Measurements from ENCODE around the gene ARHGEF39. TPM values are rescaled to one million over a fixed set of nuclear protein-coding genes. Genes with fewer than 3 reads are reported as not detected.

Gene ARHGEF39
- total and polyA plus RNA-seq, 10 of the 15 experiments (the other 5 are each of a cell fraction or from before 2014, with no cell fraction given) = 2.0 to 28.9 (median 13.2) TPM

DNA sequence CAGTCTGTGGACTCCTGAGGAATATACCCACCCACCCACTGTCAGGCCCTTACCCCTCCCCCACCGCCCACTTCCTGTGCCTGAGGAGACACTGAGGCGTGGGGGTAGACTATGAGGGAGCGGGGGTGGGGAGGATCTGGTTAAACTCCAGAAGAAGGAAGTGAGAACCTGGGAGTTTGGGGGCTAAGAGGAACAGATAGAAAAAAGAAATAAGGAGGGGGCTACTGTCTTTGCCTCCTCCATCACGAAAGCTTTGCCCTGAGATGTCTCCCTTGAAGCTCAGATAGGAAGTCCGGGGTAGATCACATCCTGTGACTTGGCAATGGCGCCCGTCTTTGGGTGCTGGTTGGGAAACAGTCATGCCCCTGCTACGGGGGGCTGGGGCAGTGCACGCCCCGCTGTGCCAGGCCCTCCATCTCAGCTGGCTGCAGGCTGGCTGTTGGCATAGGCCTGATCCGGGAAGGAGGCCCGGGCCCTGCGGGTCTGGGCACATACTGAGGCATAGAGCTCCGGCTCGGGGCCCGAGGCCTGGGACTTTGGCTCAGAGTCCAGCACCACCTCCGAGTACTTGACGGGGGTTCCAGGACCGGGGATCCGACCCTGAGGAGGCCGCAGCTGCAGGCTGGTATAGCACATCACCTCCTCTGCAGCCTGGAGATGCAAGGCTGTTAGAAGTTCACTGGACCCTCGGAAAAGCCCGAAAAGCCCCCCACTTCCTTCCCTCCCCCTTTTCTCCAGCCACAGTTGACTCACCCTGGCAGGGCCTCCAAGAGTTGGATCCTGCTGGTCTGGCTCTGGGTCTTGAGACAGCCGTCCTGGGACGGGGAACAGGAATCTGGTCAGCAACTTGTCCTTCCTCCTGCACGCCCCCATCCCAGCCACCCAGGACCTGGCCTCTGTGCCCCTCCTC is 15.3 kb downstream of the ARHGEF39 start (continued):
- no peak; the same call in 1 of the 2 replicates for TF ChIP-seq MLLT1 (IDR thresholded peaks at IDR 0.05)
- no peak for TF ChIP-seq HSF1 (IDR thresholded peaks at IDR 0.05; ENCODE audit: low read depth, low read length)
- TF ChIP-seq ZZZ3 (IDR thresholded peaks at IDR 0.05; ENCODE audit: control insufficient read depth, insufficient read length, low read depth) = no peak
- TF ChIP-seq RCOR1 (conservative IDR thresholded peaks at IDR 0.05; ENCODE audit: low read depth, low read length) = no peak
- TF ChIP-seq ATF7 (IDR thresholded peaks at IDR 0.05; ENCODE audit: low read depth) = no peak
- TF ChIP-seq TCF3 (IDR thresholded peaks at IDR 0.05; ENCODE audit: borderline replicate concordance, insufficient read depth, low read depth, low read length) = no peak
- TF ChIP-seq ZNF274 (IDR thresholded peaks at IDR 0.05; ENCODE audit: insufficient read depth, insufficient read length) = no peak
- no peak for TF ChIP-seq HDAC2 (IDR thresholded peaks at IDR 0.05)
- no peak for TF ChIP-seq RELA (IDR thresholded peaks at IDR 0.05; ENCODE audit: borderline replicate concordance, partially characterized antibody)
- peak in 1 of 2 experiments; percentile 94; a peak in 2 of 3 replicates for TF ChIP-seq EGR1 (IDR thresholded peaks at IDR 0.05; ENCODE audit: borderline replicate concordance in 1 of 2, low read depth in 2 of 2, low read length in 2 of 2)
- TF ChIP-seq, protein P1, sequence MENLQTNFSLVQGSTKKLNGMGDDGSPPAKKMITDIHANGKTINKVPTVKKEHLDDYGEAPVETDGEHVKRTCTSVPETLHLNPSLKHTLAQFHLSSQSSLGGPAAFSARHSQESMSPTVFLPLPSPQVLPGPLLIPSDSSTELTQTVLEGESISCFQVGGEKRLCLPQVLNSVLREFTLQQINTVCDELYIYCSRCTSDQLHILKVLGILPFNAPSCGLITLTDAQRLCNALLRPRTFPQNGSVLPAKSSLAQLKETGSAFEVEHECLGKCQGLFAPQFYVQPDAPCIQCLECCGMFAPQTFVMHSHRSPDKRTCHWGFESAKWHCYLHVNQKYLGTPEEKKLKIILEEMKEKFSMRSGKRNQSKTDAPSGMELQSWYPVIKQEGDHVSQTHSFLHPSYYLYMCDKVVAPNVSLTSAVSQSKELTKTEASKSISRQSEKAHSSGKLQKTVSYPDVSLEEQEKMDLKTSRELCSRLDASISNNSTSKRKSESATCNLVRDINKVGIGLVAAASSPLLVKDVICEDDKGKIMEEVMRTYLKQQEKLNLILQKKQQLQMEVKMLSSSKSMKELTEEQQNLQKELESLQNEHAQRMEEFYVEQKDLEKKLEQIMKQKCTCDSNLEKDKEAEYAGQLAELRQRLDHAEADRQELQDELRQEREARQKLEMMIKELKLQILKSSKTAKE (IDR thresholded peaks at IDR 0.05; ENCODE audit: low read depth, poor library complexity, severe bottlenecking) = peak; percentile 23
- no peak for TF ChIP-seq ASH2L (IDR thresholded peaks at IDR 0.05; ENCODE audit: borderline replicate concordance, low read depth)
- TF ChIP-seq DPF2 (IDR thresholded peaks at IDR 0.05) = peak; percentile 38; the same call in 1 of the 2 replicates
- TF ChIP-seq SRF (IDR thresholded peaks at IDR 0.05; ENCODE audit: low read depth in 2 of 2, low read length in 2 of 2) = no peak
- TF ChIP-seq PAX5 (IDR thresholded peaks at IDR 0.05; ENCODE audit: borderline replicate concordance, low read depth, low read length) = no peak
- TF ChIP-seq KDM1A (IDR thresholded peaks at IDR 0.05; ENCODE audit: borderline replicate concordance) = no peak
- no peak for TF ChIP-seq FOXK2 (IDR thresholded peaks at IDR 0.05)
- no peak for TF ChIP-seq POLR2AphosphoS2 (IDR thresholded peaks at IDR 0.05; ENCODE audit: low read depth, low read length)
- no peak for TF ChIP-seq SREBF1 (IDR thresholded peaks at IDR 0.05; ENCODE audit: low read length)
- peak; percentile 82 for TF ChIP-seq SPI1 (IDR thresholded peaks at IDR 0.05; ENCODE audit: borderline replicate concordance, insufficient read depth, low read depth, low read length)
- TF ChIP-seq STAT3 (IDR thresholded peaks at IDR 0.05; ENCODE audit: low read depth, low read length) = no peak
- TF ChIP-seq, protein P2, sequence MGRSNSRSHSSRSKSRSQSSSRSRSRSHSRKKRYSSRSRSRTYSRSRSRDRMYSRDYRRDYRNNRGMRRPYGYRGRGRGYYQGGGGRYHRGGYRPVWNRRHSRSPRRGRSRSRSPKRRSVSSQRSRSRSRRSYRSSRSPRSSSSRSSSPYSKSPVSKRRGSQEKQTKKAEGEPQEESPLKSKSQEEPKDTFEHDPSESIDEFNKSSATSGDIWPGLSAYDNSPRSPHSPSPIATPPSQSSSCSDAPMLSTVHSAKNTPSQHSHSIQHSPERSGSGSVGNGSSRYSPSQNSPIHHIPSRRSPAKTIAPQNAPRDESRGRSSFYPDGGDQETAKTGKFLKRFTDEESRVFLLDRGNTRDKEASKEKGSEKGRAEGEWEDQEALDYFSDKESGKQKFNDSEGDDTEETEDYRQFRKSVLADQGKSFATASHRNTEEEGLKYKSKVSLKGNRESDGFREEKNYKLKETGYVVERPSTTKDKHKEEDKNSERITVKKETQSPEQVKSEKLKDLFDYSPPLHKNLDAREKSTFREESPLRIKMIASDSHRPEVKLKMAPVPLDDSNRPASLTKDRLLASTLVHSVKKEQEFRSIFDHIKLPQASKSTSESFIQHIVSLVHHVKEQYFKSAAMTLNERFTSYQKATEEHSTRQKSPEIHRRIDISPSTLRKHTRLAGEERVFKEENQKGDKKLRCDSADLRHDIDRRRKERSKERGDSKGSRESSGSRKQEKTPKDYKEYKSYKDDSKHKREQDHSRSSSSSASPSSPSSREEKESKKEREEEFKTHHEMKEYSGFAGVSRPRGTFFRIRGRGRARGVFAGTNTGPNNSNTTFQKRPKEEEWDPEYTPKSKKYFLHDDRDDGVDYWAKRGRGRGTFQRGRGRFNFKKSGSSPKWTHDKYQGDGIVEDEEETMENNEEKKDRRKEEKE (IDR thresholded peaks at IDR 0.05) = no peak
